Embryonic facial prominence (tissue), 1 donor: ENCODE measurements around the gene SPRR5.

Experiments used
- DNase-seq: peaks from one replicate; pipeline ENCODE4 v3.0.0-alpha.2; 2016; ENCODE audit errors: extremely low spot score

Gene SPRR5

GRCh38 chr1:152983234-152983633 is 36.2 kb downstream of the SPRR5 start:
- no peak for DNase-seq

- DNase-seq, result no peak
These were observed 36.7 kb downstream of the SPRR5 start, which contains the start of gene SPRR1A for GRCh38 chr1:152983743-152984142. SPRR1A (plus strand) TSS chr1:152984081; CDS start chr1:152985231, 1,150 bp downstream.

- no peak for DNase-seq
These were observed 39.6 kb downstream of the SPRR5 start for GRCh38 chr1:152986578-152986977.

GRCh38 chr1:152993186-152993585 is 46.2 kb downstream of the SPRR5 start:
- DNase-seq, result no peak

- no peak for DNase-seq
These were observed 48.8 kb downstream of the SPRR5 start for GRCh38 chr1:152995842-152996241.

GRCh38 chr1:152996633-152997400 is 49.8 kb downstream of the SPRR5 start:
- DNase-seq, result no peak

GRCh38 chr1:152997901-152998300 is 50.9 kb downstream of the SPRR5 start:
- no peak for DNase-seq

- DNase-seq, result no peak
These were observed 51.5 kb downstream of the SPRR5 start for GRCh38 chr1:152998476-152998875.
